OCI-LY1 (cell line): ENCODE results near the gene RGS5.

Source experiments
- H2AFZ ChIP-seq: fragments of 200-600 bp; sonication (generic), shearing (Covaris generic); 2 replicates; pipeline ENCODE4 v1.6.0; 2014; ENCODE audit warnings: antibody characterized with exemption, mild to moderate bottlenecking, low read length
- H3F3A ChIP-seq: fragments of 200-600 bp; sonication (generic), shearing (Covaris generic); 2 replicates; pipeline ENCODE4 v1.6.0; 2014; ENCODE audit warnings: mild to moderate bottlenecking, antibody characterized with exemption, low read length, moderate library complexity; ENCODE audit not compliant: insufficient read depth
- H3K27ac ChIP-seq: fragments of 200-600 bp; sonication (generic); 2 replicates; pipeline ENCODE4 v1.5.1; 2014; ENCODE audit warnings: low read length, mixed run types, mild to moderate bottlenecking, low read depth; ENCODE audit not compliant: poor library complexity, severe bottlenecking
- H3K27me3 ChIP-seq: fragments of 200-600 bp; sonication (generic); 2 replicates; pipeline ENCODE4 v1.6.0; 2014; ENCODE audit warnings: antibody characterized with exemption, mild to moderate bottlenecking, low read length, moderate library complexity; ENCODE audit not compliant: insufficient read depth
- H3K36me3 ChIP-seq: fragments of 200-600 bp; sonication (generic); 2 replicates; pipeline ENCODE4 v1.6.1; 2014; ENCODE audit warnings: mild to moderate bottlenecking, antibody characterized with exemption, low read length, moderate library complexity, mixed read lengths; ENCODE audit not compliant: insufficient read depth
- H3K4me1 ChIP-seq: fragments of 200-600 bp; sonication (generic); 2 replicates; pipeline ENCODE4 v1.5.1; 2014; ENCODE audit warnings: mild to moderate bottlenecking, low read length, moderate library complexity; ENCODE audit not compliant: insufficient read depth, severe bottlenecking
- H3K4me2 ChIP-seq: fragments of 200-600 bp; sonication (generic), shearing (Covaris generic); 2 replicates; pipeline ENCODE4 v1.6.1; 2014; ENCODE audit warnings: low read length
- H3K4me3 ChIP-seq: fragments of 200-600 bp; sonication (generic); 2 replicates; pipeline ENCODE4 v1.5.1; 2014; ENCODE audit warnings: low read length, low read depth, mild to moderate bottlenecking, mixed read lengths; ENCODE audit not compliant: poor library complexity, severe bottlenecking
- H3K79me2 ChIP-seq: fragments of 200-600 bp; shearing (Covaris generic); 2 replicates; pipeline ENCODE4 v1.6.1; 2016; ENCODE audit warnings: mixed run types, low read length, mixed read lengths; ENCODE audit not compliant: insufficient read depth
- H3K9ac ChIP-seq: fragments of 200-600 bp; sonication (generic), shearing (Covaris generic); 2 replicates; pipeline ENCODE4 v1.6.1; 2014; ENCODE audit warnings: mild to moderate bottlenecking, low read length, mixed read lengths
- H3K9me2 ChIP-seq: fragments of 200-600 bp; sonication (generic), shearing (Covaris generic); 2 replicates; pipeline ENCODE4 v1.6.1; 2014; ENCODE audit warnings: low read depth, mild to moderate bottlenecking, low read length, mixed read lengths
- H3K9me3 ChIP-seq: fragments of 200-600 bp; shearing (Covaris generic); 2 replicates; pipeline ENCODE4 v1.6.1; 2014; ENCODE audit warnings: low read length, mixed read lengths
- H4K20me1 ChIP-seq: fragments of 200-600 bp; sonication (generic), shearing (Covaris generic); 2 replicates; pipeline ENCODE4 v1.6.0; 2016; ENCODE audit warnings: mild to moderate bottlenecking, low read length; ENCODE audit not compliant: insufficient read depth
- EZH2 ChIP-seq: fragments of 200-600 bp; sonication (generic), shearing (Covaris generic); IDR thresholded peaks from 2 replicates; pipeline ENCODE4 v1.8.0; 2017; ENCODE audit warnings: borderline replicate concordance, mixed run types, mild to moderate bottlenecking, antibody characterized with exemption, low read length, moderate library complexity, mixed read lengths
- TF ChIP-seq, protein P1 (sequence below): fragments of 200-600 bp; sonication (generic), shearing (Covaris generic); IDR thresholded peaks from 2 replicates; pipeline ENCODE4 v1.5.1; 2017; ENCODE audit warnings: mild to moderate bottlenecking, antibody characterized with exemption, low read length, moderate library complexity, mixed read lengths

The RGS5 gene

GRCh38 chr1:163163881-163164582 lies 38.7 kb downstream of the RGS5 start:
- Histone ChIP-seq H3K4me2 (no peak overlapping the region), H3K4me1 (no peaks in the 10 kb centered on the region), H3K36me3 (no peaks in the 10 kb centered on the region), H4K20me1 (no peaks in the 10 kb centered on the region), H3K9me3 (no peaks in the 10 kb centered on the region), H3K9ac (no peak overlapping the region), H3F3A (no peaks in the 10 kb centered on the region), H2AFZ (no peak overlapping the region), H3K9me2 (no peaks in the 10 kb centered on the region), H3K27me3 (no peaks in the 10 kb centered on the region), H3K27ac (no peak overlapping the region), H3K4me3 (no peak overlapping the region), H3K79me2 (no peaks in the 10 kb centered on the region)
- TF ChIP-seq, protein P1, sequence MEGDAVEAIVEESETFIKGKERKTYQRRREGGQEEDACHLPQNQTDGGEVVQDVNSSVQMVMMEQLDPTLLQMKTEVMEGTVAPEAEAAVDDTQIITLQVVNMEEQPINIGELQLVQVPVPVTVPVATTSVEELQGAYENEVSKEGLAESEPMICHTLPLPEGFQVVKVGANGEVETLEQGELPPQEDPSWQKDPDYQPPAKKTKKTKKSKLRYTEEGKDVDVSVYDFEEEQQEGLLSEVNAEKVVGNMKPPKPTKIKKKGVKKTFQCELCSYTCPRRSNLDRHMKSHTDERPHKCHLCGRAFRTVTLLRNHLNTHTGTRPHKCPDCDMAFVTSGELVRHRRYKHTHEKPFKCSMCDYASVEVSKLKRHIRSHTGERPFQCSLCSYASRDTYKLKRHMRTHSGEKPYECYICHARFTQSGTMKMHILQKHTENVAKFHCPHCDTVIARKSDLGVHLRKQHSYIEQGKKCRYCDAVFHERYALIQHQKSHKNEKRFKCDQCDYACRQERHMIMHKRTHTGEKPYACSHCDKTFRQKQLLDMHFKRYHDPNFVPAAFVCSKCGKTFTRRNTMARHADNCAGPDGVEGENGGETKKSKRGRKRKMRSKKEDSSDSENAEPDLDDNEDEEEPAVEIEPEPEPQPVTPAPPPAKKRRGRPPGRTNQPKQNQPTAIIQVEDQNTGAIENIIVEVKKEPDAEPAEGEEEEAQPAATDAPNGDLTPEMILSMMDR = no peak
- no peak for TF ChIP-seq EZH2

DNA sequence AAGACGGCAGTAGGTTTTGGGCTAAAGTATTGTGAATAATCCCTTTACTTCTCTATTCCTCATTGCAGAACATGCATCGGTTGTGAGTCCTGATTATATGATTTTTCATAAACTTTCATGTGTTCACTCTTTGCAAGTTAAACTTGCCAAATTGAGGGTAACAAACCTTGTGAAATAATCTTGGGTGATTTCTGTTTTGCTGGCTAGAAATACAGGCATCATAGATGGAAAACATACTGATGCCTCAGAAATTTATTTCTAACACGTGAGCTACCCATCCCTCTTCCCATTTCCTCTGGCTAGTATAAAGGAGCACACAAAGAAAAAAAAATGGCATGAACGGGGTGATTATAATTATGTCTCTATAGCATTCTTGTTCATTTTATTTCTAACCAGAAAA lies 39.6 kb downstream of the RGS5 start:
- Histone ChIP-seq H3K27ac (no peak overlapping the region), H2AFZ (no peak overlapping the region), H3K4me2 (no peak overlapping the region), H3F3A (no peaks in the 10 kb centered on the region), H3K4me3 (no peak overlapping the region), H4K20me1 (no peaks in the 10 kb centered on the region), H3K9ac (no peak overlapping the region), H3K4me1 (no peaks in the 10 kb centered on the region), H3K9me3 (no peaks in the 10 kb centered on the region), H3K27me3 (no peaks in the 10 kb centered on the region), H3K36me3 (no peaks in the 10 kb centered on the region), H3K9me2 (no peaks in the 10 kb centered on the region), H3K79me2 (no peaks in the 10 kb centered on the region)
- no peak for TF ChIP-seq EZH2
- TF ChIP-seq, protein P1 = no peak

DNA sequence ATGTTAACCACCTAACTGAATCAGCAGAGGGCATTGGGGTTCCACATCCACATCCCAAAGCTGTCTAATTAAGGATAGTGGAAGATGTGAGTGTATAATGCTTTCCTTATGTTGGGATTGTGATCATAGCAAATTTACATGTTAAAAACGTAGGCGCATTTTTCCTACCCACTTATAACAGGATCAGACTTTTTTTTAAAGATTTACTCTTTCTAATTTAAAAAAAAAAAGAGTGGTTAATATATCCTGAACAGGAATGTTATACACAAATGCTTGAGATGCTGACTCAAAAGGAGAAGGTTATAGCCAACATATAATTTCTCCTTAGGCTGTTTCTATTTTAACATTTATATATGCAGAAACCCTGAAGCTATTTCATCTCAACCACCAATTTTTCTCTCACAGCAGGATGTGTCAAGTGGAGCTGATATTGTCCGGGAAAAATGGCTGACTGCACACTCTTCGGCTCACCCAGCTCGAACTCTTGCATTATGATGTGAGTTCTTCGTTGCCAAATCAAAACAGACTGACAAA lies 40.3 kb downstream of the RGS5 start:
- Histone ChIP-seq H3K4me2 (no peak overlapping the region), H3K9ac (no peak overlapping the region), H3K79me2 (no peaks in the 10 kb centered on the region), H3K27ac (no peak overlapping the region), H3K4me1 (no peaks in the 10 kb centered on the region), H3K36me3 (no peaks in the 10 kb centered on the region), H3K27me3 (no peaks in the 10 kb centered on the region), H3K4me3 (no peak overlapping the region), H3K9me3 (no peaks in the 10 kb centered on the region), H2AFZ (no peak overlapping the region), H3F3A (no peaks in the 10 kb centered on the region), H4K20me1 (no peaks in the 10 kb centered on the region), H3K9me2 (no peaks in the 10 kb centered on the region)
- TF ChIP-seq, protein P1 = no peak
- TF ChIP-seq EZH2 = no peak
